HepG2 (cell line): ENCODE data around the gene TRIM7. TPM values are rescaled to one million over a fixed set of nuclear protein-coding genes. Genes with fewer than 3 reads are reported as not detected.

Experiments used
- HOXA9 ChIP-seq: sonication (generic); formaldehyde crosslinking; IDR thresholded peaks from 2 replicates; pipeline ENCODE4 v1.8.1; 2022; ENCODE audit warnings: missing genetic modification reagents, mild to moderate bottlenecking, moderate library complexity, borderline replicate concordance
- JUN ChIP-seq: sonication (generic); formaldehyde crosslinking; IDR thresholded peaks from 2 replicates; pipeline ENCODE4 v1.4.0; 2020; ENCODE audit warnings: mild to moderate bottlenecking, missing genetic modification reagents
- MTA1 ChIP-seq: sonication (generic); formaldehyde crosslinking; IDR thresholded peaks from 2 replicates; pipeline ENCODE4 v1.4.0; 2020; ENCODE audit warnings: missing genetic modification reagents, mild to moderate bottlenecking, borderline replicate concordance
- PCBP1 ChIP-seq: fragments of 200-400 bp; formaldehyde crosslinking; IDR thresholded peaks from 2 replicates; pipeline ENCODE4 v1.6.1; 2017; ENCODE audit warnings: mild to moderate bottlenecking, low read depth, low read length, borderline replicate concordance
- SMARCC2 ChIP-seq: fragments of 450-650 bp; IDR thresholded peaks from 2 replicates; pipeline ENCODE4 v1.6.1; 2017; ENCODE audit warnings: antibody characterized with exemption, mild to moderate bottlenecking
- TAF15 ChIP-seq: fragments of 200-400 bp; formaldehyde crosslinking; IDR thresholded peaks from one replicate; pipeline ENCODE4 v1.6.1; 2018; ENCODE audit warnings: mild to moderate bottlenecking, low read depth, low read length; ENCODE audit not compliant: poor library complexity, severe bottlenecking
- TGIF2 ChIP-seq: IDR thresholded peaks from 2 replicates; pipeline ENCODE4 v1.6.1; 2016; ENCODE audit warnings: control low read depth, missing compliant biosample characterization
- ZBTB44 ChIP-seq: sonication (generic); formaldehyde crosslinking; IDR thresholded peaks from 2 replicates; pipeline ENCODE4 v1.4.0; 2020; ENCODE audit warnings: missing genetic modification reagents
- ZNF318 ChIP-seq: sonication (generic); formaldehyde crosslinking; IDR thresholded peaks from 2 replicates; pipeline ENCODE4 v1.4.0; 2020; ENCODE audit warnings: mild to moderate bottlenecking, missing genetic modification reagents
- ZNF484 ChIP-seq: sonication (generic); formaldehyde crosslinking; IDR thresholded peaks from 2 replicates; pipeline ENCODE4 v1.5.1; 2020; ENCODE audit warnings: mild to moderate bottlenecking, low read depth, missing genetic modification reagents, borderline replicate concordance
- ZNF569 ChIP-seq: sonication (generic); formaldehyde crosslinking; IDR thresholded peaks from 2 replicates; pipeline ENCODE4 v1.5.0; 2020; ENCODE audit warnings: mild to moderate bottlenecking, missing genetic modification reagents, moderate library complexity, borderline replicate concordance
- ZNF614 ChIP-seq: IDR thresholded peaks from 2 replicates; pipeline ENCODE4 v1.6.1; 2018; ENCODE audit warnings: missing biosample characterization, missing genetic modification reagents, inconsistent platforms, borderline replicate concordance
- ZNF616 ChIP-seq: sonication (generic); formaldehyde crosslinking; IDR thresholded peaks from 2 replicates; pipeline ENCODE4 v1.5.0; 2020; ENCODE audit warnings: low read depth, mild to moderate bottlenecking, missing genetic modification reagents
- ZNF720 ChIP-seq: sonication (generic); formaldehyde crosslinking; IDR thresholded peaks from 2 replicates; pipeline ENCODE4 v1.4.0; 2020; ENCODE audit warnings: missing genetic modification reagents
- polyA plus RNA-seq, 8 experiments: library from polyadenylated mRNA; depleted of rRNA in 3 of 8; stranded (reverse) in 7 of 8; unstranded in 1 of 8; fragments of >200 nt; fragmentation: Illumina TruSeq in 4 of 8; extraction: Trizol in 4 of 8; gene quantifications; 2 replicates each; pipeline versions ENCODE4 v1.2.1 to v1.2.3, GENCODE V29; 2011 to 2016; ENCODE audit warnings: low read depth in 4 of 8, missing spikeins in 1 of 8, mixed read lengths in 1 of 8; ENCODE audit not compliant: insufficient read depth in 1 of 8
- total RNA-seq, 5 experiments: library from RNA; depleted of rRNA; stranded (reverse); fragments of >200 nt; fragmentation: Illumina TruSeq; extraction: Trizol; gene quantifications; 2 replicates each; pipeline ENCODE4 v1.2.3, GENCODE V29; 2016; ENCODE audit warnings: low read depth in 1 of 5
- TF ChIP-seq, protein P1 (sequence below): sonication (generic); formaldehyde crosslinking; IDR thresholded peaks from 2 replicates; pipeline ENCODE4 v1.4.0; 2020; ENCODE audit warnings: mild to moderate bottlenecking, missing genetic modification reagents

TRIM7 gene
- total and polyA plus RNA-seq, 2 of the 13 experiments (the other 11 are each of a cell fraction or from before 2014, with no cell fraction given), result 0.13 TPM; not detected in 1

GRCh38 chr5:181241393-181241975, 36.5 kb upstream of the TRIM7 start (continued):
- TF ChIP-seq ZNF484 (no peak), ZNF569 (no peak), ZNF614 (CRISPR knock-in tag) (peak; percentile 25; the same call in 1 of the 2 replicates), ZNF616 (no peak), ZNF318 (CRISPR knock-in tag) (no peak), MTA1 (no peak), PCBP1 (no peak), TAF15 (no peak), SMARCC2 (no peak), JUN (CRISPR knock-in tag) (no peak), TGIF2 (CRISPR knock-in tag) (no peak; the same call in 1 of the 2 replicates), ZNF720 (CRISPR knock-in tag) (no peak), HOXA9 (CRISPR knock-in tag) (no peak), ZBTB44 (CRISPR knock-in tag) (no peak)
- TF ChIP-seq, protein P1, sequence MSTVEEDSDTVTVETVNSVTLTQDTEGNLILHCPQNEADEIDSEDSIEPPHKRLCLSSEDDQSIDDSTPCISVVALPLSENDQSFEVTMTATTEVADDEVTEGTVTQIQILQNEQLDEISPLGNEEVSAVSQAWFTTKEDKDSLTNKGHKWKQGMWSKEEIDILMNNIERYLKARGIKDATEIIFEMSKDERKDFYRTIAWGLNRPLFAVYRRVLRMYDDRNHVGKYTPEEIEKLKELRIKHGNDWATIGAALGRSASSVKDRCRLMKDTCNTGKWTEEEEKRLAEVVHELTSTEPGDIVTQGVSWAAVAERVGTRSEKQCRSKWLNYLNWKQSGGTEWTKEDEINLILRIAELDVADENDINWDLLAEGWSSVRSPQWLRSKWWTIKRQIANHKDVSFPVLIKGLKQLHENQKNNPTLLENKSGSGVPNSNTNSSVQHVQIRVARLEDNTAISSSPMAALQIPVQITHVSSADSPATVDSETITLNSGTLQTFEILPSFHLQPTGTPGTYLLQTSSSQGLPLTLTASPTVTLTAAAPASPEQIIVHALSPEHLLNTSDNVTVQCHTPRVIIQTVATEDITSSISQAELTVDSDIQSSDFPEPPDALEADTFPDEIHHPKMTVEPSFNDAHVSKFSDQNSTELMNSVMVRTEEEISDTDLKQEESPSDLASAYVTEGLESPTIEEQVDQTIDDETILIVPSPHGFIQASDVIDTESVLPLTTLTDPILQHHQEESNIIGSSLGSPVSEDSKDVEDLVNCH, result no peak
